Tibial nerve (tissue), 3 donors: ENCODE measurements around the gene SLC25A39.

Source experiments
- POLR2A ChIP-seq, 2 donors: fragments of 450-650 bp; IDR thresholded peaks; one replicate each; pipeline ENCODE4 v1.6.1; 2017; ENCODE audit warnings: antibody characterized with exemption in 2 of 2, mild to moderate bottlenecking in 2 of 2, moderate library complexity in 2 of 2
- TF ChIP-seq, protein P1 (sequence below), 5 experiments: fragments of 200-600 bp in 3 of 5; fragments of 450-650 bp in 2 of 5; sonication (generic) in 3 of 5; IDR thresholded peaks; one replicate each; pipeline ENCODE4 v1.5.1; 2016 to 2019; ENCODE audit warnings: antibody characterized with exemption in 5 of 5, mild to moderate bottlenecking in 3 of 5, moderate library complexity in 2 of 5

DNA sequence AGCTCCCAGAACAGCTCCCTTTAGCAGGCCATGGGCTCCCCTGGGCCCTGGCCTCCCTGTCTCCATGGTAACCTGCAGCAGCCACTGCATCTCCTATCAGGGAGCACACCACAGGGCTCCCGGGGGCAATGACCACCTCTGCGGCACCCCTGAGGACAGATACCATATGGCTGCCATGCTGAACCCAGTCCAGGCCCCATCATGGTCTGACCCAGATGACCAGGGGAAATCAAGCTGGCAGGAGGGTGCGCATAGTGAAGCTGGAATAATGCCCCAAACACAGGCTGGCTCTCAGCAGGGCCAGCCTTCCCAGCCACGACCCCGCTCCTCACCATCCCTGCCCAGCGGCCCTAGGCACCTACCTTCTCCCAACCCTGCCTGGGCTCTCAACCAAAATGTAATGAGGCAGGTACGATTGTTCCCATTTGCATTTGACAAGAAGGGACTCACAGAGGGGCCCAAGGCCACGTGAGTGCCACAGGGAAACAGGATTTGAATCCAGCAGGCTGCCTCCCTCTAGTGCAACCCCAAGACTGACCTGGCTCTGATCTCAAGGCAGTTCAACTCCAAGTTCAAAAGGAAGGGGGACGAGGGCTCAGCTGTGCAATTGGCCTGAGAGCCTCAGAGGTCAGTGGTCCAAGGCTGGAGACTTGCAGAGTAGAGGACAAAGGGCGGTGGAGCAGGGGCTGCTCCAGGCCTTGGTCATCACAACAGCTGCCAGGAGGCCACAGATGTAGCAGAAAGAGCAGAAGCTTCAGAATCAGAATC lies 13.8 kb downstream of the SLC25A39 start:
- TF ChIP-seq POLR2A (IDR thresholded peaks at IDR 0.05) = no peak
- TF ChIP-seq, protein P1, sequence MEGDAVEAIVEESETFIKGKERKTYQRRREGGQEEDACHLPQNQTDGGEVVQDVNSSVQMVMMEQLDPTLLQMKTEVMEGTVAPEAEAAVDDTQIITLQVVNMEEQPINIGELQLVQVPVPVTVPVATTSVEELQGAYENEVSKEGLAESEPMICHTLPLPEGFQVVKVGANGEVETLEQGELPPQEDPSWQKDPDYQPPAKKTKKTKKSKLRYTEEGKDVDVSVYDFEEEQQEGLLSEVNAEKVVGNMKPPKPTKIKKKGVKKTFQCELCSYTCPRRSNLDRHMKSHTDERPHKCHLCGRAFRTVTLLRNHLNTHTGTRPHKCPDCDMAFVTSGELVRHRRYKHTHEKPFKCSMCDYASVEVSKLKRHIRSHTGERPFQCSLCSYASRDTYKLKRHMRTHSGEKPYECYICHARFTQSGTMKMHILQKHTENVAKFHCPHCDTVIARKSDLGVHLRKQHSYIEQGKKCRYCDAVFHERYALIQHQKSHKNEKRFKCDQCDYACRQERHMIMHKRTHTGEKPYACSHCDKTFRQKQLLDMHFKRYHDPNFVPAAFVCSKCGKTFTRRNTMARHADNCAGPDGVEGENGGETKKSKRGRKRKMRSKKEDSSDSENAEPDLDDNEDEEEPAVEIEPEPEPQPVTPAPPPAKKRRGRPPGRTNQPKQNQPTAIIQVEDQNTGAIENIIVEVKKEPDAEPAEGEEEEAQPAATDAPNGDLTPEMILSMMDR (IDR thresholded peaks at IDR 0.05) = no peak
